Stimulated activated CD4-positive, alpha-beta T cell treated with anti-CD3 and anti-CD28 coated beads, Interleukin-1b, Interleukin-23, amount 100 ng/mL, for 48 hours (primary cell): Measurements from ENCODE around the gene TRPC4.

Experiments
- DNase-seq: peaks from one replicate; pipeline ENCODE4 v3.0.0-alpha.2; 2020

TRPC4 gene

DNA sequence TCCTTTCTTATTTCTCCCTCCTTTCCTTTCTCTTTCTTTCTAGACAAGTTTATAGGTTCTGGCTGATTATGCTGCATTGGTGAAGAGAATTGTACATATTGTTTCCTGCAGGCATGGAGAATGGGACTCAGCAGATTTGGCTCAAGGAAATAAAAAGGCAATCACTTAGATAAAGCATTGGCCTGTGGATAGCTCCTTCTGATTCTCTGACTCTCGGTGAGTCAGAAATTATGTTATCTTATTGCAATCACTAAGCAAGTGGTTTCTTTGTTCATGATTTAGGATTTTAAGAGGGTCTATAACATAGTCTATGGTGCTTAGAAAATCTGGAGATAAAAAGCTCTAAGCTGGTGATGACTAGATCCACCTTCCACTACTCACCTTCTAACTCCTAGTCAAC, 217.0 kb downstream of the TRPC4 start:
- no peak for DNase-seq

GRCh38 chr13:37651891-37652290, 217.7 kb downstream of the TRPC4 start:
- DNase-seq = no peak

DNA sequence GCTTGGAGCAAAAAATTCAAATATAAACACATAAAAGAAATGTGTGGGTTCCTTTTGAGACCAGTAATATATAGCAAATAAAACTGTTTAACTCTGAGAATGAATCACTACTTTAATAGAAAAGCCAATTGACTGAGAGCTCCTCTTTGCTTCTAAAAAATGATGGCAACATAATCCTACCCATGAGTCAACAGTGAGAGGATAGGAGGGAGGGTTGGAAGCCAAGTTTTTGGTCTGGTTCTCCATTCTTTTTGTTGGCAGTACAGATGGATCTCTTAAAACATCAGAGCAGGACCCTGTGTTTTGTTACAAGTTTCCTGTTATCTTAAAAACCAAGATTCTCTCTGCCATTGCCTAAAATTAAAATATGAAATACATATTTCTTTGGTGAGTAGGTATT, 221.0 kb downstream of the TRPC4 start:
- no peak for DNase-seq

- DNase-seq = no peak
These were observed 222.4 kb downstream of the TRPC4 start for GRCh38 chr13:37647031-37647650.

- DNase-seq = no peak
These were observed 223.0 kb downstream of the TRPC4 start for GRCh38 chr13:37646531-37646930.

DNA sequence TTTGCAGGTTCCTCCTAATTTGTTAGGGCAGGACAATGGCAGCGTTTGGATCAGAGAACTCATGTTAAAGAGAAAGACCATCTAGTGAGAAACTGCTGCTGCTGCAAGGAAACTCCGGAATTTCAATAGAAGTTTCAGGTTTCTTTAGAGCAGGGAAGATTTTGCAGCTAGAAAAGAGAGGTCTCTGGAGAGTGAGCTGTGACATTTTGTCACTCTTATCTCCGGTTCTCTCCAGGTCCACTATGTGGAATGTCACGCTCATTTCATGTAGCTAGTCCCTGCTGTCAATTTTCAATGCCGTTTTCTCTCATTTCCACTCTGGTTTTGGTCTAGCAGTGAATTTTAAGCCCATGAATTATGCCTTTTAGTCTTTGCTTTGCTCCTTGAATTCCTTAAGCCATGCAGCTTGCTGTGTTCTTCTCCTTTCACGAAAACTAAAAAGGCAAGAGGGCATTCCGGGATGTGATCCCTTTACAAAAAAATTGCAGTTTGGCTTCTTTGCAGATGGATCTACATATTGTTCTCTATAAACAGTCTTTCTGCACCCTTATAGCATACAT, 224.3 kb downstream of the TRPC4 start:
- no peak for DNase-seq

DNA sequence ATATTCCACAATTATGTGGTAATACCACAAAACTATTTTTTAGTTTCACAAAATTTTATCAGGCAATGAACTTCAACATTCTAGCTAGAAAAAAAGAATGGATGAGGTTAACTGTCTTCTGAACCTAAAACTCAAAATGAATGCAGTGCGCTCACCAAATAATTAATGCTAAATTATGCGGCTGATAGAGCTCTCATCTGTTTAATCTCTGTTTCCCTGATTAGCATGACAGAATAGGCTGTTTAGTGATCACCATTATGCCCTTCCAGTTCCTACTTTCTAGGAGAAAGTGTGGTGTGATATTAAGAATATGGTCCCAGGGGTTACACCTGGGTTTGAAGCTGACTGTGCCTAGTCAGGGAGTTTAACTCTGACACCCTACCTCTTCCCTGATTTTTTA, 228.2 kb downstream of the TRPC4 start:
- DNase-seq = no peak

GRCh38 chr13:37640499-37640898, 229.1 kb downstream of the TRPC4 start:
- no peak for DNase-seq

GRCh38 chr13:37636701-37637100, 232.9 kb downstream of the TRPC4 start:
- no peak for DNase-seq

GRCh38 chr13:37632294-37632693, 237.3 kb downstream of the TRPC4 start:
- DNase-seq = no peak

DNA sequence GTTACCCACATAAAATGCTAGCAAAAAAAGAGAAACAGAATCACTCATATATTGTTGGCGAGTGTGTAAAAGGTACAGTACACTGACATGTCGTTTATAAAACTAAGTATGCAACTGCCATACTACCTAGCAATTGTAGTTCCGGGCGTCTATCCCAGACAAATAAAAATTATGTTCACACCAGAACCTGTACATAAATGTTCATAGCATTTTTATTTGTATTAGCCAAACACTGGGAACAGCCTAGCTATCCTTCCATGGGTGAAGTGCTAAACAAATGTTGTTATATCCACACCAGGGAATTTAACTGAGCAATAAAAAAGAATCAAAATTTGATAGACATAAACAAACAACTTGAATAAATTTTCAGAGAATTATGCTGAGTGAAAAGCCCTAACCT, 242.1 kb downstream of the TRPC4 start:
- no peak for DNase-seq

DNA sequence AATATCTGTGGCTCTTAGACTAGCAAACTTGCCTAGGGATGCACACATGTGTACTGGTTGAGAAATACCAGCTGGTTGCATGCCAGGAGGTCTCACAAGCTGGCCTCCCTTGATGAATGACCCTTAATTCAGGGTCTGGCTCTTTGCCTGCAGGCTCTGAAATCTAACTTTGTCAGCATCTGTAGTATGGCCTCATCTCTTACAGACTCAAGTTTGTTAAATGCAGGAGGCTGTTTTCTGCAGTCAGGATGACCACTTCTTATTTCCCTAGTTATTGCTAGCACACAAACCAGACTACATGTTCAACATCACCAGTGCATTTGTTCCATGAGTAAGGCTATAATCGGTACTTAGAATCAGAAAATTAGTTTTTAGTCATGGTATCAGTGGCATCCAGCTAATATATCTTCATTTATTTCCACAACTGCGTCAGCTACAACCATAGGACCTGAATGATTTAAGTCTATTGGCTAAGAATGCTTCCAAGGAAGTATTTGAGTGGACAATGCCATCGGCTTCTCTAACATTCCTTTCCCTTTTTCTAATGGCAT, 247.7 kb downstream of the TRPC4 start:
- no peak for DNase-seq

- no peak for DNase-seq
These were observed 251.0 kb downstream of the TRPC4 start for GRCh38 chr13:37618554-37618953.

- no peak for DNase-seq
These were observed 252.4 kb downstream of the TRPC4 start for GRCh38 chr13:37617173-37617572.

DNA sequence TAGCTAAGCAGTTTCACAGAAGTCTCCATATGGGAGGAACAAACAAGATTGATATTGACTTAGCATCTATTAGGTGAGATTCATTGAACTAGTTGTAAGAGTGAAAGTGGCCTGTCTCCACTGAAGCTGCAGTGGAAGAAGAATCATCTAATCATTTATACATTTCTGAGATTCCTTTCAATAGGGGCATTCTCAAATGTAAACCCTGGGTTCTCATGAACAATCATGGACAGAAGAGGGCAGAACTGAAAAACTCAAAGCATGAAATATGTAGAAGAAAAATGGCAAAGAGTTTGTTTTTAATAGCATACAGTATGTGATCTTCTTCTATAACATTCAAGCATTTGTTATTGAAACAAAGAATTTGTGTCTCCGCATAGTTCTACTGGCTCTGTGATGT, 253.4 kb downstream of the TRPC4 start:
- no peak for DNase-seq

GRCh38 chr13:37615276-37615675, 254.3 kb downstream of the TRPC4 start:
- no peak for DNase-seq

DNA sequence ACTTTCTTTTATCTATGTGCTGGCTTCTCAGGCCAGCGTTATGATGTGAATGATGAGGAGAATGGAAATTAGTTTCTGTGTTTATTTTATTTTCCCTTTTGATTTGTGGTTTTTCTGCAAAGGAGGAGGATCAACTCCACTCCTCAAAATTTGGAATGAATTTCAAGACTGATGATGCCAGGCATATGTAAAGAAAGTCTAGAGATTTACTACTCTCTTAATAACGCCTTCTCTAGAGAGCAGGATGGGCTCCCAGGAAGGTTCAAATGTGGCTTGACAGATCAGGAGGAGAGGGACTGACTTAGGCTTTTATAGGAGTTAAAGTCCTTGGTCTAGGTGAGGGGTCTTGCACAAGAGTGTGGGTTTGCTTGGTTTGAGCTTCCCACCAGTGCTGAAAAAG, 255.9 kb downstream of the TRPC4 start:
- DNase-seq = no peak

GRCh38 chr13:37613236-37613635, 256.3 kb downstream of the TRPC4 start:
- no peak for DNase-seq

GRCh38 chr13:37608750-37609339, 260.7 kb downstream of the TRPC4 start:
- no peak for DNase-seq

- DNase-seq = no peak
These were observed 266.7 kb downstream of the TRPC4 start for GRCh38 chr13:37602733-37603381.

GRCh38 chr13:37601648-37602440, 267.7 kb downstream of the TRPC4 start:
- DNase-seq = no peak

GRCh38 chr13:37599519-37599918, 270.1 kb downstream of the TRPC4 start:
- no peak for DNase-seq

DNA sequence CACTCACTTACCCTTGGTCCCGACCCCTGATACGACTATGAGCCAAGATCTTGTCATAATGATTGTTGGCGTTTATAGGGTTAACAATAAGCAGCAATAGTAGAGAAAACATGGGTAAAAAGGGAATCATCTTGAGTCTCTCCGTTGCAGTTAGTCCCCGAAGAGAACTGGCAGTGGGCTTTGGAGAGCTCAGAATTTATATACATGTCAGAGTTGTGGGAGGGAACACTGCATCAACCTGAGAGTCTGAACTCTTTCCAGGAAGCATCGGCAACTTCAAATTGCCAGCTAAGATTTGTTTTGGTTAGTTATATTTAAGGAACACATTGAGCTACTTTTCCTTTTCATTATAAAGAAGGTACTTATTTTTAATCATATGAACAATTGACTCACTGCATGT, 271.0 kb downstream of the TRPC4 start, which contains the start of gene POSTN:
TSS of gene POSTN (minus strand) at position 172 of the 400 bp plus-strand sequence. CDS start at position 130, 42 bp downstream.
- no peak for DNase-seq
